NCI-H146 (cell line): Measurements from ENCODE around the gene XPO5.
"Not testable (repeated sequence)": the region's sequence is repeated elsewhere in the genome, so short reads cannot be mapped to it uniquely, and the experiment has no call there.

ENCODE experiments used
- DNase-seq: peaks from one replicate; lab custom pipeline; 2025; lab: John Stamatoyannopoulos, UW

Gene XPO5

DNA sequence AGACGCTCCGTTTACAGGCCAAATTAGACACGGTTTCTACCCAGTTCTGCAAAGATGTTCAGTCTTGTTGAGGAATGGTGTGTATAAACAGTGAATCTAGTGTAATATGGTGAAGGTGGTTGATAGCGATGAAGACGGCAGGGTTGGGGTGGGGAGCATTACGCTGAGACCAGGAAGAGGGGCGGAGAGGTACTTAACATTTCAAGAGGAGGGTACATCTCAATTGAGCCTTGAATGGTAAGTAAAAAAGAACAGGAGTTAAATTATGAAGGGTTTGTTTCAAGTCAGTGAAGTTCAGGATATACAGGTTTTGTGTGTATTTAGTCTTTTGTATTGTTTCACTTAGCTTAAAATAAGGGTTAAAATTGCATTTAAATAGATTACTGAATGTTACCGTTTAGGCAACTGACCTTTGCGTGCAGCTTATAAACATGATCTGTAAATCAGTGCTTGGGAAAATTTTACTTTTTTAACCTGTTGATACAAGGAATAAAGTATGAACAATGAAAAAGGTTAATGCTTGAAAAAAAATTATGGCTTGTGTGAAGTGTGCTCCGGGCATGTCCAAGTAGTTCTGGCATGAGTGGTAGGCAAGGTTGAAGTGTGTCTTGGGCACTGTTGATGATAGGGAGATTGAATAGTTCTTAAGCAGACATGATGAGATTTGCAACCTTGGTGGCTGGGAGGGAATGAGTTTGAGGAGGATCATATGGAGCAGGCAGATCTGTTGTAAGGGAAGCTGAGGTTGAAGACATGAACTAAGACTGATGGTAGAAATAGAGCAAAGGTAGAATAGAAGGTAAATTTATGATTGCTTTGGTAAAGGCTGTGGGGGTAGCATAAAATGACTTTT is 58.1 kb downstream of the XPO5 start:
- peak; percentile 51 for DNase-seq

DNA sequence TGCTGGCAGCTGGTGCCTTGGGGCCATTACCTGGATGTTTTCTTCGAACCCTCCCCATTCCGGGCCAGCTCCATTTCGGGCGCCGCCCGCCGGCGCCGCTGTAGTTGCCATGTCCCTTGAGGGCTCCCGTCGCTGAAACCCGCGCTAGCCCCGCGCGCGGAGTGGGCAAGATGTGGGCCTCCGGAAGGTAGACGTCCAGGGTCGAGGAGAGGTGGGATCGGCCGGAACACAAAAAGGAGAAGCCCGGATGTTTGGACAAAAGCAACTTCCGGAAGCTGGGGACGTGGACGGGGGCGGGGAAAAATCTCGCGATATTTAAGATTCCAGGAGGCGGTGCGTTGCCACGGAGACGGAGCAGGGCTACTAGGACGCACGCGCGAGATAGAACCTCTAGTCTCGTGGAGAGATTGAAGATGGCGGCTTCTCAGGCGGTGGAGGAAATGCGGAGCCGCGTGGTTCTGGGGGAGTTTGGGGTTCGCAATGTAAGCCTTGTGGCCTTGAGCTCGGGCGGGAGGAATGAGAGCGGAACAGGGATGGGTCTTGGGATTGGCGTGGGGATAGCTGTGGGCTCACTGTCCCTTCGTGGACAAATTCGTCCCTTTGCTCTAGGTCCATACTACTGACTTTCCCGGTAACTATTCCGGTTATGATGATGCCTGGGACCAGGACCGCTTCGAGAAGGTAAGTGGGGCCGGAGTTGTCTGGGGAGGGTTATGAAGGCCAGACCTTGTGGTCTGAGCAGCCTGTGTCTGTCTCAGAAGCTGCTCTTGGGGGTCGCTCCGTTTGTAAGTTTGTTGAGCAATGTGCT is 58.9 kb downstream of the XPO5 start, which contains the start of the genes POLR1C and YIPF3:
POLR1C (plus strand) TSS at position 393 of the 808 bp plus-strand sequence; CDS start at position 414, 21 bp downstream.
YIPF3 (minus strand) TSS at position 230 of the 808 bp plus-strand sequence; CDS start at position 111, 119 bp downstream.
- DNase-seq = peak; percentile 100

DNA sequence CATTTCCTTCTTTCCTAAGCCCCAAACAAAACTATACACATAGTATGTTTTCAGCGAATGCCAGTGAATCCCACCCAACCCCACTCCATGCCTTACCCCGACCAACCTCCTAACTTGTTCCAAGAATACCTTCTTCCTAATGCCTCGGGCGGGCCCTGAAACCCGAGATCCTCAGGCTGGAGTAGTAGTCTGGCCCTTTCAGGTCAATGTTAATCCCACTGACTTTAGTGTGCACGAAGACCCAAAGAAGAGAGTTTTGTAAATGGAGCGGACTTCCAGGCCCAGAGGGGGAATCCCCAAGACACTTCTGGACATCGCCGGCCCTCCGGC is 59.5 kb downstream of the XPO5 start:
- peak; percentile 61 for DNase-seq

DNA sequence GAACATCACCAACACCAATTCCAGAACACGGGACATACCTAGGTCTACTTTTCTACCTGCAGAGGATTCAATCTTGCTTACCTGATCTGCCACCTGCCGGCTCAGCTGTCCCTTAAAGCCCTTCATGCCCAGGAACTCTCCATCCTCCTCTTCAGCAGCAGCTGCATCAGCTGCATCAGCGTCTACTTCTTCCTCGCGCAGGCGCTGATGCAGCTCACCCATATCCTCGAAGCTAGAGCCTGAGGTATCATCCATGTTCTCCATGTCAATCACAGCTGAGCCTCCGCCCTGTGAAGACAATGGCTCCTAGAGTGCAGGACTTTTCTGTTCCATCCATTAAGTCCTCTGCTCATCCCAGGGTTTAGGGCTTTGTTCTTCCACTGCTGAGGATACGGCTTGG is 60.0 kb downstream of the XPO5 start:
- DNase-seq = peak; percentile 27

DNA sequence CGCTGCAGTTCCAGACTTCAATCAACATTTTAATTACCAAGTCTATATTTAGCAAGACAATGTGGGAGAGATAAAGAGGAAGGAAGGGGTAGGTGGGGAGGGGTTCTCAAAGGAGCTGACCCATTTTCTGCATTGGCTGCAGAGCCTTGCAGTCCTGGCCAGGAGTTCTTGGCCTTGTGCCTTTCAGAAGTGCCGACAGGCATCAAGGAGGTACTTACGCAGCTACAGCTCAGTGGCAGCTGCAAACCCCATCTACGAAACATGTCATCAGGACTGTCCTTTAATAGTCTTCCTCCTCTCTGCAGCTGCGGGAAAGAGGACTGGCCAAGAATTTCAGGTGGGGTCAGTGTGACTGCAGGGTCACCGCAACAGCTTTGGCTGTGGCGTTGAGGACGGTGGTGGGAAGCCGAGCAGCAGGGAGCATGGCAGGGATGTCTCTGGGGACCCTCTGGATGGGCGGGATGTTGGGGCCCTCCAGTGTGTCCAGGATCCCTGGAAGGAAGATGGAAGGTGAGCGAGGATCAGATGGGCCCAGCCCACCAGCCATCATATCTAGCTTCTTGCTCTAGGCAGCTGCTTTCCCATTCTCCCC is 63.9 kb downstream of the XPO5 start:
- no peak for DNase-seq

DNA sequence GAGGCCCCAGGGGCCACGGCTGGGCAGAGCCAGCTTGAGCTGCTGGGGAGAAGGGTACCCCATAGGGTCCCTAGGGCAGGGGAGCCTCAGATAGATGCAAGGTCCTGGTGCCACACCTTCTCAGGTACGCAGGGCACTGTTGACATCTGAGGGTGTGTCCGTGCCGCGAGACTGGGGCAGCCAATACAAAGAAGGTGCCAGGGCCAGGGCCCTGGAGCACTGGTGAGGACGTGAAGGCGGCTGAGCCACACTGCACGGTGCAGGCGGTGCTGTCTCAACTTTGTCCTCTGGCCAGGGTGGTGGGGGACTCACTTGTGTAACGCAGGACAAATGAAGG is 65.0 kb downstream of the XPO5 start:
- peak; percentile 46 for DNase-seq

DNA sequence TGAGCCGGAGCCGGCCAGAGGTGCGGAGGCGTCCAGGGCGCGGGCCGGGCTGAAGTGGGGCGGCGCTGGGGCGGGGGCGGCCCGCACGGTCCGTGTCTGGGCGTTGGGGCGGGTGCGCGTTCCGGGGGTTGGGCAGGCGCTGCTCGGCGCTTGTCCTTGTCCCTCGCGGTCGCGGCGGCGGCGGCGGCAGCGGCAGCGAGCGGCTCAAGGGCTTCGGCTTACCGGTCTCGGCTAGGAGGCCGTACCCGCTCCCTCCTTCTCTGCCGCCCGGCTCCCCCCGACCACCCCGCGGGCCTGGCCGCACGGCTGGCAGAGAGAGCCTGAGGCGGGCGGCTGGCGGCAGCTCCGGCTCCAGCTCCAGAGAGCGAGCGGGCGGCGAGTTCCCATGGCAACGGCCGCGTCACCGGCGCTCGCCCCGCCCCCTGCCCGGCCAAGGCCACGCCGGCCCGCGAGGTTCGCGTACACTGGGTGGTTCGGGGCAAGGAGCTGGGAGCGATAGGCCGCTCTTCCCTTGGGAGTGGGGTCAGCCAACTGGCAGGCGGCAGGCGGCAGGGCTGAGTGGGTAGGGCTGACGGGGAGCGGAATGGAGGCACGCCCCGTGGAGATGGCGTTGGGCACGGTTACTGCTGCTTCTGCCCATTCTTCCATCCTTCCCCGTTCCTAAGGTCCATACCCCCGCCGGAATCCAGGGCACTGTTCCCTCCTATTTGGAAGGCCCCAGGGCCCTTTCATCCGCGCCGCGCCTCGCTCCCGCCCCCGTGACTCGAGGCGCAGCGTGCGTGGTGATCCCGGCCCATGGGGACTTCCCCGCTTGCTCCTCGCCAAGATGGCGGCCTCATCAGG is 65.6 kb downstream of the XPO5 start, which contains the start of gene LRRC73:
LRRC73 (minus strand) TSS at position 363 of the 843 bp plus-strand sequence. CDS start 561 bp downstream, outside the sequence.
- peak; percentile 90 for DNase-seq

DNA sequence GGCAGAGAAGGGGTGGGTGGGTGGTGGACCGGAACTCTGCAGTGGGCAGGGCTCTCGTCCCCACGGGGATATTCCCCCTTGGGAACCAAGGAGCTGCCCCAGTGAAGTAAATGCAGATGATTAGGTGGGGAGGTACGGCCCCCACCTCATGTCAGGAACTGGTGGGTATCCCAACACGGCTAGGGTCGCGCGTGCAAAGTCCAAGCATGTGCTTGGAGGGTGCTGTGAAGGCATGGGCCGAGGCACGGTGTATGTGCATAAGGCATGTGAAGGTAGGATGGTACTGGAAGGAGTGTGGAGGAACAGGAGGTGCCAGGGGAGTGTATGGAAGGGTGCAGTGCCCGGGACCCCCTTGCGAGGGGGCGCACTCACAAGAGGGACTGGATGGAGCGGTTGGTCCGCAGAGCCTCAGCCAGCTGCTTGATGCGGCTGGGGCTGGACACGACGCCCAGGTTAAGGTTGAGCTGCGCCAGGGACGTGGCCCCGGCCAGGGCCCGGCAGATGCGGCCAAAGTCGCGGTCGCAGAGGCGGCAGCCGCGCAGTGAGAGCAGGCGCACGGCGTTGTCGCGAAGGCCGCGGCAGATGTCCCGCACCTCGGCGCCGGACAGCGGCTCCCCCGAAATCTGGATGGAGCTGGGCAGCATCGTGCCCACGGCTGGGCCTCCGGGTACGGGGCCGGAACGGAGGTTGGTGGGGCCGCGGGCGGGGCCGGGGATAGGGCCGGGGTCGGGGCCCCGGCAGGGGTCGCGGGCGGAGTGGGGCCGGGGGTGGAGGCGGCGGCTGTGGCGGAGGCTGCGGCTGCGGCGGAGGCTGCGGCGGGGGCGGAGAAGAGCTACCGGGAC is 66.5 kb downstream of the XPO5 start:
- DNase-seq = peak; percentile 43

DNA sequence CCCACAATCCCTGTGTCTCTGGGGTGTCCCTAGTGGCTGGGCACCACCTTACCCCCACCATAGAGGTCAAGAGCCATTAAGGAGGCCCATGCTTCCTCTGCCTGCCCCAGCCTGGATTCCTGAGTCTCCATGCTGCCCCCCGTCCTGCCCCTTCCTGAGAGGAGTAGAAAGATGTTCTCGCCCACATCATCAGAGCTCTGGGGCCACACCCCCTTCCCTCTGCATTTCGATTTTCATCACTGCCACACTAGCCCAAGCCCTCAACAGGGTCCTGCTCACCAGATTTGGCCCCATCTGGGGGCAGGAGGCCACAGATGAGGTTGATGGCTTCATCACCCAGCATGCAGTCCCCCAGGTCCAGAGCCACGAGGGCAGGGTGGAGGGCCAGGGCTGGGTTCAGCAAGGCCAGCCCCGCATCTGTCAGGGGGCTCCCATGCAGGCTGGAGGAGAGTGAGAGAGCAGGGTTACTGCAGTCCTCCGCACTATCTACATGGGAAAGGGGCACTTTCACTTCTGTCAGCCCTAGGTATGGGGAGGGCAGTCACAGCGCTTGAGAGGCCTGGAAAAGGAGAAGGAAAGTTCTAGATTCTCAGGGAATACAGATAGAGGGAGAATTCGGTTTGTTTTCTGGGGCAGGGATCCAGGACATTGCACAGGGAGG is 67.2 kb downstream of the XPO5 start:
- no peak for DNase-seq

DNA sequence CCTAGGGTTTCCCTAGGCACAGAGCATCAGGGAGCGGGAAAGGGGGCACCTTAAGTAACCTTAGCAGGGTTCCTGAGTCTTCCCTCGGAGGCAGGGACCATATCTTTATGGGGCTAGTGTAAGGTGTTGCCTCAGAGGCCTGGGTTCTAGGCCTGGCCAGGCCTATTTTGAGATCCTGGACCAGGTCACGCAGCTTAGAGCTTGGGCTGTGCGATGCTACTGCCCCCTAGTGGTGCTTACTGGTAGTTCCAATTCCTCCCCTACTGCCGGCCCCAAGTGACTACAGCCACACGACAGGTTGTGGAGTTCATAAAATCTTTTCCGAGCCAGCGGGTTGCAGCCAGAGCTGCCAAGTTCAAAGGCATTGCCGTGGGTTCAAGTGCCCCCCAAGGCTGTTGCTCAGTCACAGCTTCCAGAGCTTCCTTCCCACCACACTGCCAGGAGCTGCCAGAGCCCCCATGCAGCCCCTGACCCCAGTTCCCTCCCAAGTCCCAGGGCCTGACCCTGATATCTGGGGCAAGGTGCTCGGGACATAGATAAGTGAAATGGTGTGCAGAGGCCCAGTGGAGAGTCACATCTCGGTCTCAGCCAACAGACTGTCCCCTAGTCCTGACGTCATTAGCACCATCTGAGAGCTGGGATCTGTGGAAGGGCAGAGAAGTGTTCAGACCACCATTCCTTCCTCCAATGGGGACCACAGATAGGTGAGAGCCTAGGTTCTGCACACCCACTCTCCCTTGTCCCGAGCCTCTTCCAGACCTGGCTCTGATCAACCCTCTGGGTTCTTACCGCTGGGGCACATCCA is 69.0 kb downstream of the XPO5 start:
- peak; percentile 80 for DNase-seq

DNA sequence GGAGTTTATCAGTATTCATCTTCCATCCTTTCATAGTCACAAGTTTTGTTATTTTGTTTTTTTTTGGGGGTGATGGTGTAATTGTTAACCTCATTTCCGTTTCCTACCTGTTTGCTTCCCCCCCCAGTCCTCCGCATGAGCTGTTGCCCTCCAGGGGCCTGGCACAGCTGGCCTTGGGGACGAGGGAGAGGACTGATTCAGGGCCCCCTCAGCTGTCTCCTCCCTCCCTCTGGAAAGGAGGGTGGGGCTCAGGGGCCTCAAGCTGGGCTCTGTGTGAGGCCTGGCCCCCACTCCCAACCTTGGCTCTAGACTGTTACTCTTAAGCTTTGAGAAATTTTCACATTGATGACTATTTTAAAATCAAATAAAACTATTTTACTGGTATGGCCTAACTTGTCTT is 69.7 kb downstream of the XPO5 start:
- no peak for DNase-seq

DNA sequence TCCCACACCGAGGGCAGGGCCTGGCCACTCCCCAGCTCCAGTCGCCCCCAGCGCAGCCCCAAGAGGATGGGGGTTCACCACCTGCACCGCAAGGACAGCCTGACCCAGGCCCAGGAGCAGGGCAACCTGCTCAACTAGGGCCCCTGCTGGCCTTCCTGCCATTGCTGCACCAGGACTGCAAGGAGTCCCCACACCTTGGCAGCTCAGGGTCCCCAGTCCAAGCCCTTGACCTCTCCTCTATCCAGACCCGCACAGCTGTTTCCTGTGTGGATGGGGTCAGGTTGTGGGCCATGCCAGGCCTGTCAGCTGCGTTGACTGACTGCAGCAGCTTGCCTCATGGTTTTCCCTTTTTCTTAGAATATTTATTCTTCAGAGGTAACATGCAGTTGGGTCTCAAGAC is 70.1 kb downstream of the XPO5 start:
- no peak for DNase-seq

DNA sequence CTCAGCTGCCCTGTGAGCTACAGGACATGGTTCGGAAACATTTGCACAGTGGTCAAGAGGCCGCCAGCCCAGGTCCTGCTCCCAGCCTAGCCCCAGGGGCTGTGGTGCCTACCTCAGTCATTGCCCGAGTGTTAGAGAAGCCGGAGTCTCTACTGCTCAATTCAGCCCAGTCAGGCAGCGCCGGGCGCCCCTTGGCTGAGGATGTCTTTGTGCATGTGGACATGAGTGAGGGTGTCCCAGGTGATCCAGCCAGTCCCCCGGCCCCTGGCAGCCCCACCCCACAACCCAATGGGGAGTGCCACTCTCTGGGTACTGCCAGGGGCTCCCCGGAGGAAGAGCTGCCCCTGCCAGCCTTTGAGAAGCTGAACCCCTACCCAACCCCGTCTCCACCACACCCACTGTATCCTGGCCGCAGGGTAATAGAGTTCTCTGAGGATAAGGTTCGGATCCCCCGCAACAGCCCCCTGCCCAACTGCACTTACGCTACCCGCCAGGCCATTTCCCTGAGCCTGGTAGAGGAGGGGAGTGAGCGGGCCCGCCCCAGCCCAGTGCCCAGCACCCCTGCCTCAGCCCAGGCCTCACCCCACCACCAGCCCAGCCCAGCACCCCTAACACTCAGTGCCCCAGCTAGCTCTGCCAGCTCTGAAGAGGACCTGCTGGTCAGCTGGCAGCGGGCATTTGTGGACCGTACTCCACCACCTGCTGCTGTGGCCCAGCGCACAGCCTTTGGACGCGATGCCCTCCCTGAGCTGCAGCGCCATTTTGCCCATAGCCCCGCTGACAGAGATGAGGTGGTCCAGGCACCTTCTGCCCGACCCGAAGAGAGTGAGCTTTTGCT is 70.9 kb downstream of the XPO5 start:
- no peak for DNase-seq

DNA sequence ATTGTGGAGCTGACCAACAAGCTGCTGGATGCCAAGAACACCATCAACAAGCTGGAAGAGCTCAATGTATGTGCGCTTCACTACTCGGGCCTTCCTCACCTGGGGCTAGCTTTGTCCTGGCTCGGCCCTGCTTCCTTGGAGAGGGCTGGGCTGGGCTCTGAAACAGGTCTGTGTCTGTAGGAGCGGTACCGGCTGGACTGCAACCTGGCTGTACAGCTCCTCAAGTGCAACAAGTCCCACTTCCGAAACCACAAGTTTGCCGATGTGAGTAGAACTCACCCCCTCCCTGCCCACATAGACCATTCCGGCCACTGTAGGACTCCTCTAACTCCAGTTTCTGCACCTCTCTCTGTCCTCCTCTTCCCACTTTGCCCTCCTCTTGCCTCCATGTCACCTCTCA is 72.4 kb downstream of the XPO5 start:
- DNase-seq = no peak

DNA sequence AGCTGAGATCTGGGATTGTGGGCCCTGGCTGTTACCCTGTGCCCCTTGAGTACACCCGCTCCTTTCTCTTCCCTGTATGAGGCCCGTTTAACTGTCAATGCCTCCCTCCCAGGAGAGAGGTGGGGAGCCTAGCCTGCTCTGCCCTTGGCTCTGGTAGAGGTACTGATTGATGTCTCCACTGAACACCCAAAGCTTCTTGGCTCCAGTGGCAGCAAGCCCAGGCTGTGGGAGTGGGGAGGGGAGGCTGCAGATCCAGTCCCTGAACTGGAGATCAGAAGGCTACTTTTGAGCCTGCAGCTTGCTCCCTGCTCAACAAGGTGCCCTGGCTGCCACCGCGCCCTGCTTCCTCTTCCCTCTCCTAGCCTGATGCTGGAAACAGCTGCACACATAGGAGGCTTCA is 73.2 kb downstream of the XPO5 start:
- DNase-seq = no peak

DNA sequence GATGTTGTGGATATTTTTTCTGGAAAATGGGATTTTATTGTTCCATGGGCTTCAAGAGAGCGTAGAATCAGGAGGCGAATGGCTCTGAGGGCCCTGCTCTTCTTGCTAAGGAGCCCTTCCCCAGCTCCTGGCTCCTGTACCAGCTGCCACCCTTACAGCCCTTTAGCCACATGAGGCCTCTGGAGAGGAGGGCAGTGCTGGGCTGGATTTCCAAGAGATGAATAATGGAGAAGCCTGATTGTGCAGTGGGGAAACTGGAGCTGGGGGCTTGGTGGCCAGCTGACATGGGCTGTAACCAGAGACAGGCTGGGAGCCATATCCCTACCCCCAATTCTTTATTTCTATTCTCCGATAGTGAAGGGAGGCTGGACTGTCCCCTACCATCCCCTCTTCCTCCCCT is 74.9 kb downstream of the XPO5 start:
- DNase-seq = no peak

DNA sequence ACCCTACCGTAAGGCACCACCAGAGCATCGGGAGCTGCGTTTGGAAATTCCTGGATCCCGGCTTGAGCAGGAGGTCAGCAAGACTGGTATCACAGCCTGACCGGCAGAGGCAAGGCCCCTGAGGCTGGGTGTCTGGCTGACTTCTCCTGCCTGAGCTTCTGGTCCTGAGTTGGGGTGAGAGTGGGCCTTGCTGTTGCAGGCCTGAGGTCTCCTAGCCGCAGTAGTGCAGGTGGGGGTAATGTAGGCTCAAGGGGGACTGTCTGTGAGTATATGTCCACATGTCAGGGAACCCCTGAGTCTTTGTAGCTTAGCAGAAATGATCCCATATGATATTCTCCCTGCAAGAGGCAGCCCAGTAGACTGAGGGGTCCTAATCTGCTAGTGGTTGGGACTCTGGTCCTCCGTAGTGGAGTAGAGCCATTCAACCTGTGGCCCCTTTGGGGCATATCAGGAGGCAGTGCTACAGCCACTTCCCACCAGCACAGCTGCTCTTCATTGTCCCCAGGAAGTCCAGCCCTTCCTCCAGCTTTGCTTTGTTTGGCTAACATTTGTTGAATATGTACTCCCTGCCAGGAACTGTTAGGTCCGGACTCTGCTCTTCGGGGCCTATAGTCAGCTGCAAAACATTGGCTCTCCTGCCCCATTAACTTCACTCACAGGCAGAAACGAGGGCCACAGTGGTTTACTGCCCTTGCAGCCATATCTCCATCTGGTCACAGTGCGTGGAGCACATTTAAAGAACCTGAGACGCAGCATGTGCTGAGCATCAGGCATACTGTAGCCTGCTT is 76.6 kb downstream of the XPO5 start:
- peak; percentile 20 for DNase-seq

DNA sequence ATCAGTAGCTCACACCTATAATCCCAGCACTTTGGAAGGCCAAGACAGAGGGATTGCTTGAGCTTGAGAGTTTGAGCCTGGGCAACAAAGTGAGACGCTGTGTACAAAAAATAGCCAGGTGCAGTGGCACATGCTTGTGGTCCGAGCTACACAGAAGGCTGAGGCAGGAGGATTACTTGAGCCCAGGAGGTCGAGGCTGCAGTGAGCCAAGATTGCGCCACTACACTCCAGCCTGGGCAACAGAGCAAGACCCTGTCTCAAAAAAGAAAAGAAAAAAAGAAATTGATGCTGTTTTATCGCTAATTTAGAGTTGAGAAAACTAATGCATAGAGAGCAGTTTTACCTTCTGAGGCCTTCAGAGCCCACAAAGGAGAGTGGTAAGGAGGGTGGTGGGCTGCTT is 77.5 kb downstream of the XPO5 start:
- not testable (repeated sequence) for DNase-seq
